GM23248 (cell line): ENCODE data around the gene SSBP2. TPM values are rescaled to one million over a fixed set of nuclear protein-coding genes. Genes with fewer than 3 reads are reported as not detected.

Source experiments
- DNase-seq: peaks from one replicate; pipeline ENCODE4 v3.0.0-alpha.2; 2015
- H2AFZ ChIP-seq: fragments of 200-600 bp; sonication (generic); 2 replicates; pipeline ENCODE4 v1.6.1; 2016; ENCODE audit warnings: antibody characterized with exemption
- H3F3A ChIP-seq: fragments of 200-600 bp; sonication (generic); 2 replicates; pipeline ENCODE4 v1.6.1; 2016; ENCODE audit warnings: mild to moderate bottlenecking, antibody characterized with exemption, mixed run types; ENCODE audit not compliant: insufficient read depth
- H3K27ac ChIP-seq: fragments of 200-600 bp; sonication (generic); 2 replicates; pipeline ENCODE4 v1.5.1; 2016; ENCODE audit warnings: mild to moderate bottlenecking
- H3K27me3 ChIP-seq: fragments of 200-600 bp; sonication (generic); replicated peaks from 2 replicates; pipeline ENCODE4 v1.6.1; 2016; ENCODE audit warnings: mild to moderate bottlenecking; ENCODE audit not compliant: insufficient read depth
- H3K36me3 ChIP-seq: fragments of 200-600 bp; sonication (generic); 2 replicates; pipeline ENCODE4 v1.6.1; 2016; ENCODE audit warnings: low read depth, mild to moderate bottlenecking
- H3K4me1 ChIP-seq: fragments of 200-600 bp; sonication (generic); 2 replicates; pipeline ENCODE4 v1.6.1; 2016; ENCODE audit warnings: mild to moderate bottlenecking; ENCODE audit not compliant: insufficient read depth
- H3K4me2 ChIP-seq: fragments of 200-600 bp; sonication (generic); one replicate; pipeline ENCODE4 v1.6.1; 2016; ENCODE audit warnings: mild to moderate bottlenecking; ENCODE audit not compliant: unreplicated experiment
- H3K4me3 ChIP-seq: fragments of 200-600 bp; sonication (generic); 2 replicates; pipeline ENCODE4 v1.5.1; 2016; ENCODE audit warnings: mild to moderate bottlenecking
- H3K79me2 ChIP-seq: fragments of 200-600 bp; sonication (generic); 2 replicates; pipeline ENCODE4 v1.6.1; 2016; ENCODE audit warnings: mild to moderate bottlenecking; ENCODE audit not compliant: insufficient read depth
- H3K9ac ChIP-seq: fragments of 200-600 bp; sonication (generic); 2 replicates; pipeline ENCODE4 v1.6.1; 2016; ENCODE audit warnings: mild to moderate bottlenecking
- H3K9me2 ChIP-seq: fragments of 200-600 bp; sonication (generic); 2 replicates; pipeline ENCODE4 v1.6.1; 2016; ENCODE audit warnings: mixed run types, mild to moderate bottlenecking, moderate library complexity; ENCODE audit not compliant: insufficient read depth
- H3K9me3 ChIP-seq: fragments of 200-600 bp; sonication (generic); one replicate; pipeline ENCODE4 v1.6.1; 2017; ENCODE audit warnings: low read depth
- H4K20me1 ChIP-seq: fragments of 200-600 bp; sonication (generic); 2 replicates; pipeline ENCODE4 v1.6.0; 2016; ENCODE audit not compliant: insufficient read depth
- EZH2 ChIP-seq: fragments of 200-600 bp; sonication (generic); IDR thresholded peaks from 2 replicates; pipeline ENCODE4 v1.6.1; 2018; ENCODE audit warnings: antibody characterized with exemption, mild to moderate bottlenecking; ENCODE audit not compliant: insufficient read depth, poor library complexity, severe bottlenecking
- EZH2phosphoT487 ChIP-seq: fragments of 200-600 bp; sonication (generic); IDR thresholded peaks from 2 replicates; pipeline ENCODE4 v1.6.1; 2018; ENCODE audit warnings: antibody characterized with exemption, moderate library complexity, mild to moderate bottlenecking, low read depth; ENCODE audit not compliant: insufficient read depth
- WGBS, 2 experiments: methylation state at CpG; one replicate each; pipeline ENCODE4 v1.1.6; 2015 to 2017; ENCODE audit warnings: low lambda C conversion rate in 2 of 2, low coverage in 1 of 2; ENCODE audit errors: missing lambda C conversion rate in 2 of 2; 5-methylcytosine and 5-hydroxymethylcytosine counted together
- in situ Hi-C: fragments of 300-500 bp; cut with MboI; formaldehyde crosslinking; loops from 2 replicates; pipeline ENCODE4 v1.15.0; 2020
- polyA plus RNA-seq: library from polyadenylated mRNA; unstranded; fragments of >200 nt; fragmentation: Nextera tagmentation; extraction: Ambion mirVana; gene quantifications from 2 replicates; pipeline ENCODE4 v1.2.1, GENCODE V29; 2016
- total RNA-seq: library from RNA; depleted of rRNA; stranded (reverse); fragments of >200 nt; shearing (Covaris generic); gene quantifications from 2 replicates; pipeline ENCODE4 v1.2.3, GENCODE V29; 2014

Gene SSBP2
- total and polyA plus RNA-seq, 2 experiments from 2014 or later = 25.5 to 40.0 TPM

DNA sequence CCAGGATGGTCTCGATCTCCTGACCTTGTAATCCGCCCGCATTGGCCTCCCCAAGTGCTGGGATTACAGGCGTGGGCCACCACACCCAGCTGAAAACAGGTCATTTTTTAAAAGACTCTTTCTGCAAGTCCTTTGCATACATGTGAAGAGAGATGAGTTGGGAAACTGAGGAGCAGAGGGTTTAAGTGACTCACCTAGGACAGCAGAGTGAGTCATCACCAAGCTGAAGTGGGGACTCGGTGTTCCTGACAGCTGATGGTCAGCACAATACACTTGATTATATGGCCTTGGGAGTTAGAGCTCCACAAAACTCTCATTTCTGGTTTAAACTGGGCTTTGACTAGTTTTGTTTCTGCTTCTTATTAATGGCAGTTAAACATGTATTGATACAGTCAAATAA lies 38.1 kb upstream of the SSBP2 start:
- WGBS, 2 experiments = 72 to 76% methylated on average over 5 of the region's 5 CpGs
- Histone ChIP-seq H3K79me2 (no peaks in the 10 kb centered on the region), H3K36me3 (no peaks in the 10 kb centered on the region), H3F3A (no peaks in the 10 kb centered on the region), H3K9me3 (no peaks in the 10 kb centered on the region), H3K27me3 (no peaks in the 10 kb centered on the region), H3K9ac (no peak overlapping the region), H2AFZ (peak overlapping the region; percentile 59), H3K4me3 (no peak overlapping the region), H3K9me2 (no peaks in the 10 kb centered on the region), H3K27ac (no peak overlapping the region), H4K20me1 (no peaks in the 10 kb centered on the region), H3K4me2 (no peak overlapping the region), H3K4me1 (peaks cover 24% of the 10 kb centered on the region)
- peak; percentile 39 for DNase-seq
- no peak for TF ChIP-seq EZH2phosphoT487
- TF ChIP-seq EZH2 = no peak
- in situ Hi-C loops = no loop called here

DNA sequence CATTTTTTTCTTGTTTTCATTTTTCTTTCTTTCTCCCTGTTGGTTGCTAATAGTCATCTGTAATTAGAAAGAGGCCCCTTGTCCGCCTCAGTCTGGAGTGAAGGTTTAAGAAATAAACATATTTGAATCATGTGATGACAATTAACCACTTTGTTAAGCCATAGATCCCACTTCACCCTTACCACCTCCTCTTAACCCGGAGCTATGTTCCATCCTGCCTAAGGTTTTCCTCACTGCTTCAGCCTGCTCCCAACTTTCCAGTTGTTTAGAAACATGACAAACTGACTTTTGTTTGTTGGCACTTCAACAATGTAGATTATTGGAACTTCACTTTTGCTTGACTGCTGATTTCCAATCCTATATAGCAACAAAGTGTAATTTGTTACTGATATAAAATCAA lies 37.4 kb upstream of the SSBP2 start:
- no peak for TF ChIP-seq EZH2phosphoT487
- TF ChIP-seq EZH2 = no peak
- H3K4me1 ChIP-seq = peaks cover 24% of the 10 kb centered on the region
- no peaks in the 10 kb centered on the region for H3K9me2 ChIP-seq
- 13 to 19% methylated on average over 2 of the region's 2 CpGs for WGBS, 2 experiments
- H3K27me3 ChIP-seq = no peaks in the 10 kb centered on the region
- no peak for DNase-seq
- H3K79me2 ChIP-seq = no peaks in the 10 kb centered on the region
- no peak overlapping the region for H3K4me3 ChIP-seq
- H4K20me1 ChIP-seq = no peaks in the 10 kb centered on the region
- no peak overlapping the region for H3K27ac ChIP-seq
- H3F3A ChIP-seq = no peaks in the 10 kb centered on the region
- no peaks in the 10 kb centered on the region for H3K9me3 ChIP-seq
- peak overlapping the region; percentile 59 for H2AFZ ChIP-seq
- peak overlapping the region; percentile 57 for H3K4me2 ChIP-seq
- in situ Hi-C loops = no loop called here
- no peaks in the 10 kb centered on the region for H3K36me3 ChIP-seq
- no peak overlapping the region for H3K9ac ChIP-seq

GRCh38 chr5:81787474-81788242 lies 36.8 kb upstream of the SSBP2 start:
- Histone ChIP-seq H3K9ac (no peak overlapping the region), H3K79me2 (no peaks in the 10 kb centered on the region), H3K27ac (no peak overlapping the region), H3K4me1 (peaks cover 24% of the 10 kb centered on the region), H3K9me3 (no peaks in the 10 kb centered on the region), H3K4me2 (peak overlapping the region; percentile 57), H3F3A (no peaks in the 10 kb centered on the region), H3K4me3 (peak overlapping the region; percentile 5), H3K36me3 (no peaks in the 10 kb centered on the region), H2AFZ (peak overlapping the region; percentile 59), H4K20me1 (no peaks in the 10 kb centered on the region), H3K27me3 (no peaks in the 10 kb centered on the region), H3K9me2 (no peaks in the 10 kb centered on the region)
- peak; percentile 60 for DNase-seq
- no peak for TF ChIP-seq EZH2
- TF ChIP-seq EZH2phosphoT487 = no peak
- WGBS, 2 experiments = 18 to 22% methylated on average over 3 of the region's 3 CpGs
- in situ Hi-C loops = no loop called here

DNA sequence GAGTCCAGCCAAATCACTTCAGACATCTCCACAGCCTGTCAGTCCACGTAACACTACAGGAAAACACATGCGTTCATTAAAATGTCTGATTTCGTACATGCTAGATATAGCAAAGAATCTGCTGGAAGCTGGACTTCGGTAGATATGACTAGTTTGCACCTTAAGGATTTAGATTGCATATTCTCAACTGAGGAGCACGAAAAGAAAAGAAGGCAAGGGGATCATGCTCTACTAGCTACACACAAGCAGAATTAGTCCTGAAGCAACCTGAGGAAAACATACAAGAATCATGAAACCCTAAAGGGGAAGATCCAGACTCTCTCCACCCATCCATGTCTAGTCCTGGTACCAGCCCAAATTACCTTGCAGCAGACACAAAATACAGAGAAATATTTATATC lies 36.1 kb upstream of the SSBP2 start:
- H3K4me2 ChIP-seq = no peak overlapping the region
- no peaks in the 10 kb centered on the region for H4K20me1 ChIP-seq
- no peaks in the 10 kb centered on the region for H3K9me3 ChIP-seq
- H3K4me3 ChIP-seq = no peak overlapping the region
- H3K79me2 ChIP-seq = no peaks in the 10 kb centered on the region
- no peaks in the 10 kb centered on the region for H3F3A ChIP-seq
- in situ Hi-C loops = no loop called here
- no peaks in the 10 kb centered on the region for H3K9me2 ChIP-seq
- no peak for TF ChIP-seq EZH2phosphoT487
- no peak for TF ChIP-seq EZH2
- no peak for DNase-seq
- H3K27ac ChIP-seq = no peak overlapping the region
- 72 to 74% methylated on average over 5 of the region's 5 CpGs for WGBS, 2 experiments
- H3K4me1 ChIP-seq = peaks cover 24% of the 10 kb centered on the region
- H3K9ac ChIP-seq = no peak overlapping the region
- no peaks in the 10 kb centered on the region for H3K27me3 ChIP-seq
- H2AFZ ChIP-seq = peak overlapping the region; percentile 59; the same call in 1 of the 2 replicates
- H3K36me3 ChIP-seq = no peaks in the 10 kb centered on the region
